H9 (cell line): ENCODE results near the gene CDH22. TPM values are rescaled to one million over a fixed set of nuclear protein-coding genes. Genes with fewer than 3 reads are reported as not detected.

ENCODE experiments used
- DNase-seq: peaks from one replicate; pipeline ENCODE4 v3.0.0-alpha.2; 2017
- H2AFZ ChIP-seq: one replicate; pipeline ENCODE4 v1.6.1; 2013; ENCODE audit warnings: mild to moderate bottlenecking, low read length, control low read depth, moderate library complexity
- H2AK5ac ChIP-seq: 2 replicates; pipeline ENCODE4 v1.6.1; 2013; ENCODE audit warnings: low read length, control low read depth, mixed read lengths; ENCODE audit not compliant: insufficient read length
- H2BK120ac ChIP-seq: one replicate; pipeline ENCODE4 v1.6.1; 2013; ENCODE audit warnings: low read depth, mild to moderate bottlenecking, low read length, control low read depth, inconsistent platforms; ENCODE audit not compliant: poor library complexity, severe bottlenecking
- H2BK12ac ChIP-seq: 2 replicates; pipeline ENCODE4 v1.6.1; 2013; ENCODE audit warnings: low read length, control low read depth, mixed read lengths, low read depth; ENCODE audit not compliant: insufficient read length
- H2BK15ac ChIP-seq: 2 replicates; pipeline ENCODE4 v1.6.1; 2013; ENCODE audit warnings: low read depth, low read length, control low read depth
- H2BK20ac ChIP-seq: one replicate; pipeline ENCODE4 v1.6.1; 2013; ENCODE audit warnings: low read depth, mild to moderate bottlenecking, low read length, control low read depth, inconsistent platforms; ENCODE audit not compliant: poor library complexity, severe bottlenecking
- H2BK5ac ChIP-seq: 2 replicates; pipeline ENCODE4 v1.6.1; 2013; ENCODE audit warnings: low read length, control low read depth, mixed read lengths; ENCODE audit not compliant: insufficient read length
- H3K14ac ChIP-seq: 2 replicates; pipeline ENCODE4 v1.6.1; 2013; ENCODE audit warnings: low read length, control low read depth; ENCODE audit not compliant: insufficient read depth
- H3K18ac ChIP-seq: 2 replicates; pipeline ENCODE4 v1.6.1; 2013; ENCODE audit warnings: low read depth, mild to moderate bottlenecking, mixed read lengths, low read length, control low read depth; ENCODE audit not compliant: insufficient read length
- H3K23ac ChIP-seq: 2 replicates; pipeline ENCODE4 v1.6.1; 2013; ENCODE audit warnings: low read length, control low read depth, mixed read lengths, low read depth; ENCODE audit not compliant: insufficient read length
- H3K23me2 ChIP-seq: 2 replicates; pipeline ENCODE4 v1.6.1; 2013; ENCODE audit warnings: low read depth, mild to moderate bottlenecking, mixed read lengths, low read length, control low read depth; ENCODE audit not compliant: insufficient read length, poor library complexity, severe bottlenecking
- H3K27ac ChIP-seq: 2 replicates; pipeline ENCODE4 v1.5.1; 2013; ENCODE audit warnings: low read length, control low read depth, mixed read lengths, low read depth; ENCODE audit not compliant: insufficient read length
- H3K27me3 ChIP-seq: 2 replicates; pipeline ENCODE4 v1.6.1; 2013; ENCODE audit warnings: low read length, control low read depth, inconsistent platforms; ENCODE audit not compliant: insufficient read depth
- H3K4ac ChIP-seq: 2 replicates; pipeline ENCODE4 v1.6.1; 2013; ENCODE audit warnings: low read depth, mild to moderate bottlenecking, control low read depth, inconsistent platforms, low read length, moderate library complexity
- H3K4me1 ChIP-seq: 2 replicates; pipeline ENCODE4 v1.6.1; 2013; ENCODE audit warnings: low read length, control low read depth, inconsistent platforms; ENCODE audit not compliant: insufficient read depth
- H3K4me2 ChIP-seq: 2 replicates; pipeline ENCODE4 v1.6.1; 2013; ENCODE audit warnings: low read length, control low read depth, mixed read lengths; ENCODE audit not compliant: insufficient read length, insufficient read depth
- H3K56ac ChIP-seq: 2 replicates; pipeline ENCODE4 v1.6.1; 2013; ENCODE audit warnings: low read depth, mild to moderate bottlenecking, mixed read lengths, low read length, control low read depth; ENCODE audit not compliant: insufficient read length
- H3K79me1 ChIP-seq: 2 replicates; pipeline ENCODE4 v1.6.1; 2013; ENCODE audit warnings: low read depth, mild to moderate bottlenecking, moderate library complexity, low read length, control low read depth, inconsistent platforms; ENCODE audit not compliant: insufficient read depth, poor library complexity, severe bottlenecking
- H3K79me2 ChIP-seq: 2 replicates; pipeline ENCODE4 v1.6.1; 2013; ENCODE audit warnings: low read length, control low read depth, inconsistent platforms; ENCODE audit not compliant: insufficient read depth
- H3K9ac ChIP-seq: 2 replicates; pipeline ENCODE4 v1.6.1; 2013; ENCODE audit warnings: low read length, control low read depth, mixed read lengths; ENCODE audit not compliant: insufficient read length; ENCODE audit errors: extremely low read depth
- H3K9me3 ChIP-seq: one replicate; pipeline ENCODE4 v1.6.1; 2013; ENCODE audit warnings: low read depth, low read length, inconsistent platforms; ENCODE audit not compliant: control insufficient read depth
- H3T11ph ChIP-seq: one replicate; pipeline ENCODE4 v1.6.1; 2013; ENCODE audit warnings: mild to moderate bottlenecking, low read length, control low read depth, inconsistent platforms
- H4K20me1 ChIP-seq: one replicate; pipeline ENCODE4 v1.6.1; 2013; ENCODE audit not compliant: control insufficient read depth, insufficient read length, insufficient read depth
- H4K5ac ChIP-seq: 2 replicates; pipeline ENCODE4 v1.6.1; 2013; ENCODE audit warnings: low read depth, mild to moderate bottlenecking, mixed read lengths, low read length, control low read depth; ENCODE audit not compliant: insufficient read length
- H4K8ac ChIP-seq: replicated peaks from 2 replicates; pipeline ENCODE4 v1.6.1; 2013; ENCODE audit warnings: low read length, control low read depth, mixed read lengths, low read depth; ENCODE audit not compliant: insufficient read length
- H4K91ac ChIP-seq: 2 replicates; pipeline ENCODE4 v1.6.1; 2013; ENCODE audit warnings: low read depth, mild to moderate bottlenecking, moderate library complexity, mixed read lengths, low read length, control low read depth; ENCODE audit not compliant: insufficient read length
- H3K27ac Mint-ChIP-seq, 3 experiments: 2 replicates in 2 of 3; 3 replicates in 1 of 3; pipeline ENCODE4 v1.8.0; 2020 to 2021; ENCODE audit warnings: mixed read lengths in 3 of 3, mild to moderate bottlenecking in 1 of 3, moderate library complexity in 1 of 3
- H3K27me3 Mint-ChIP-seq: 2 replicates; pipeline ENCODE4 v1.8.0; 2021; ENCODE audit warnings: low read depth, mild to moderate bottlenecking, moderate library complexity, mixed read lengths
- H3K36me3 Mint-ChIP-seq, 3 experiments: 2 replicates in 2 of 3; 3 replicates in 1 of 3; pipeline ENCODE4 v1.8.0; 2020 to 2021; ENCODE audit warnings: low read depth in 3 of 3, mixed read lengths in 3 of 3; ENCODE audit not compliant: insufficient read depth in 1 of 3
- H3K4me1 Mint-ChIP-seq, 2 experiments: 2 replicates each; pipeline ENCODE4 v1.8.0; 2020; ENCODE audit warnings: mixed read lengths in 2 of 2
- H3K4me3 Mint-ChIP-seq, 2 experiments: 2 replicates in 1 of 2; 3 replicates in 1 of 2; pipeline ENCODE4 v1.8.0; 2020 to 2021; ENCODE audit warnings: mild to moderate bottlenecking in 2 of 2, mixed read lengths in 2 of 2, moderate library complexity in 1 of 2
- H3K9me3 Mint-ChIP-seq, 2 experiments: 2 replicates in 1 of 2; 3 replicates in 1 of 2; pipeline ENCODE4 v1.8.0; 2020; ENCODE audit warnings: mild to moderate bottlenecking in 2 of 2, mixed read lengths in 2 of 2, moderate library complexity in 1 of 2
- WGBS: extraction: QIAGEN DNeasy Blood & Tissue Kit; methylation state at CpG from one replicate; pipeline ENCODE4 v1.1.7; 2013; ENCODE audit warnings: missing lambda C conversion rate, low lambda C conversion rate, mixed read lengths; ENCODE audit not compliant: insufficient read length; ENCODE audit errors: extremely low coverage; 5-methylcytosine and 5-hydroxymethylcytosine counted together
- total RNA-seq: library from RNA; stranded (reverse); gene quantifications from 2 replicates; pipeline ENCODE4 v1.2.1, GENCODE V29; 2021
- TF ChIP-seq, protein P1 (sequence below): fragments of 200-600 bp; sonication (generic); conservative IDR thresholded peaks from 3 replicates; pipeline ENCODE4 v1.8.0; 2021; ENCODE audit warnings: antibody characterized with exemption, mild to moderate bottlenecking

The CDH22 gene
- total RNA-seq, 1 experiment from 2014 or later: not detected

DNA sequence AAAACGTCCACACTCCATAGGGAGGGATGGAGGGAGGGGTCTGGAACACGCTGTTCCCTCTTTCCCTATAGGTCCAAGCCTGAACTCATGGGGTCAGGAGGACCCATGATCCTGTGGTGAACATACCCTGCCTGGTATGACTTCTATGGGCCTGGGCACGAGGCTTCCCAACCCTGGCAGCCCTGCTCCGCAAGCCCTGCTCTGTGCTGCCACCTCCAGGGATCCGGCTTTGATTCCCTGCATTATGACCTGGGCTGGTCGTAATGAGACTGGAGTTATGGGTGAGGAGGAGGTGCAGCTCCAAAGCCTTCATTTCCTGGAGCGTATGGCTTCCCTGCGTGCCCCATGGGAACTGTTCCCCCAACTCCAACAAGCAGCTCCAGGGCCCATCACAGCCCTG is 54.9 kb downstream of the CDH22 start:
- Histone ChIP-seq H2AK5ac (no peak overlapping the region), H3K23ac (no peak overlapping the region), H3K79me1 (no peaks in the 10 kb centered on the region), H3T11ph (no peak overlapping the region), H2BK12ac (no peak overlapping the region), H3K4me2 (no peak overlapping the region), H3K27me3 (peaks cover 17% of the 10 kb centered on the region; the same call in 1 of the 2 replicates), H3K79me2 (no peaks in the 10 kb centered on the region), H4K20me1 (no peaks in the 10 kb centered on the region), H3K23me2 (no peaks in the 10 kb centered on the region), H2BK15ac (no peak overlapping the region), H3K18ac (no peak overlapping the region), H3K4me1 (no peaks in the 10 kb centered on the region), H3K9me3 (no peaks in the 10 kb centered on the region), H2BK5ac (no peak overlapping the region), H2AFZ (no peak overlapping the region), H4K91ac (no peak overlapping the region), H3K9ac (no peak overlapping the region), H2BK20ac (no peak overlapping the region), H4K5ac (no peak overlapping the region), H4K8ac (no peak overlapping the region), H3K56ac (no peak overlapping the region), H2BK120ac (no peak overlapping the region), H3K4ac (no peak overlapping the region), H3K27ac (no peak overlapping the region), H3K14ac (no peak overlapping the region)
- WGBS: no CpG with 5 or more reads among the region's 8 CpGs
- Mint-ChIP-seq H3K4me3 (no peak overlapping the region), H3K36me3 (no peaks in the 10 kb centered on the region), H3K9me3 (peaks cover 3% of the 10 kb centered on the region in 2 experiments; a peak in 3 of 5 replicates), H3K27me3 (peaks cover 58% of the 10 kb centered on the region), H3K27ac (peak overlapping the region in 1 of 3 experiments; percentile 42; a peak in 2 of 7 replicates), H3K4me1 (peaks cover 12 to 19% of the 10 kb centered on the region in 2 experiments)
- TF ChIP-seq, protein P1, sequence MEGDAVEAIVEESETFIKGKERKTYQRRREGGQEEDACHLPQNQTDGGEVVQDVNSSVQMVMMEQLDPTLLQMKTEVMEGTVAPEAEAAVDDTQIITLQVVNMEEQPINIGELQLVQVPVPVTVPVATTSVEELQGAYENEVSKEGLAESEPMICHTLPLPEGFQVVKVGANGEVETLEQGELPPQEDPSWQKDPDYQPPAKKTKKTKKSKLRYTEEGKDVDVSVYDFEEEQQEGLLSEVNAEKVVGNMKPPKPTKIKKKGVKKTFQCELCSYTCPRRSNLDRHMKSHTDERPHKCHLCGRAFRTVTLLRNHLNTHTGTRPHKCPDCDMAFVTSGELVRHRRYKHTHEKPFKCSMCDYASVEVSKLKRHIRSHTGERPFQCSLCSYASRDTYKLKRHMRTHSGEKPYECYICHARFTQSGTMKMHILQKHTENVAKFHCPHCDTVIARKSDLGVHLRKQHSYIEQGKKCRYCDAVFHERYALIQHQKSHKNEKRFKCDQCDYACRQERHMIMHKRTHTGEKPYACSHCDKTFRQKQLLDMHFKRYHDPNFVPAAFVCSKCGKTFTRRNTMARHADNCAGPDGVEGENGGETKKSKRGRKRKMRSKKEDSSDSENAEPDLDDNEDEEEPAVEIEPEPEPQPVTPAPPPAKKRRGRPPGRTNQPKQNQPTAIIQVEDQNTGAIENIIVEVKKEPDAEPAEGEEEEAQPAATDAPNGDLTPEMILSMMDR: peak; percentile 55
- DNase-seq: peak; percentile 63
